Brain pericyte (primary cell): Measurements from ENCODE around the gene UNC80.
A peak's percentile ranks its signal among the peaks of the same experiment; 100 is the strongest.

Experiments used
- DNase-seq: peaks from one replicate; pipeline ENCODE4 v3.0.0-alpha.2; 2012; ENCODE audit warnings: low read depth, low spot score

UNC80 gene

GRCh38 chr2:209908511-209908910, 136.9 kb downstream of the UNC80 start:
- DNase-seq = no peak

DNA sequence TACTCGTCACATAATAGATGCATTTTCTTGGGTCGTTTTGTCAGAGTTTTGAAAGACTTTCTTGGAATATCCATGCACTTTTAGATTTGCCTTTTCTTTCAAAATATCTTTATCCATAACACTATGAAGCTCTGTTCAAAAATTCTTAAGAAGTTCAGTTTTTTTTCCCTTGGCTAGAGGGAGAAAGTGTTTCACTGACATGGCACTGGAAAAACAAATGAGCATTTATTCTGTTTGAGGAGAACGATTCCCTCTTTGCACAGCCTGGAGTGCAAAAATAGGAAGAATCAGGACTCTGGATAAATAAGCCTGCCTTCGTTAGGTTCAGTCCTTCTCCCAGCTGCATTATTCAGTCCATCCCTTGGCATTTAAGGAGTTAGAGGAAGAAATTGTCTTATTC, 139.9 kb downstream of the UNC80 start:
- no peak for DNase-seq

DNA sequence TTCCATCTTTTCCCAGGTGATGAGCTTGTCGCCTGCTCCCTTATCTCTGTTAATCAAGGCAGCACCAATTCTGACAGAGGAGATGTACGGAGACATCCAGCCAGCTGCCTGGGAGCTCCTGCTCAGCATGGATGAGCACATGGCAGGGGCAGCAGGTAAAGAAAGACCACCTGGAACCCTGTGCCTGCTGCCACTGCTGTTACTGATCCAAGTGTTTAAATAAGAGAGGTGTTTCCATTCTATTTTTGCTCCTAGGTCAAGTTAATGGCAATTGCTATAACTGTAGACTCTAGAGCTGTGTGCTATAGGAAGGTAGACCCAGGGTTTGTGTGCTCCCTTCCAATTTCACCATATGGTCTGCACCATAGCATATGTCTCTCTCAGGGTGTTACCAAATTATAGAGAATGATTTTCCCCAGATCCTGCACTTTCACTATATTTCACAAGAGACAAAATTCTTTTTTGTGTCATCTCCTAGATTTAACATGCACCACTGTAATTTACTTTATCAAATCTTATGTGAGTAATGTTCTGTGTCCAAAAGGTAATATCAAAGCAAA, 142.2 kb downstream of the UNC80 start:
- no peak for DNase-seq

DNA sequence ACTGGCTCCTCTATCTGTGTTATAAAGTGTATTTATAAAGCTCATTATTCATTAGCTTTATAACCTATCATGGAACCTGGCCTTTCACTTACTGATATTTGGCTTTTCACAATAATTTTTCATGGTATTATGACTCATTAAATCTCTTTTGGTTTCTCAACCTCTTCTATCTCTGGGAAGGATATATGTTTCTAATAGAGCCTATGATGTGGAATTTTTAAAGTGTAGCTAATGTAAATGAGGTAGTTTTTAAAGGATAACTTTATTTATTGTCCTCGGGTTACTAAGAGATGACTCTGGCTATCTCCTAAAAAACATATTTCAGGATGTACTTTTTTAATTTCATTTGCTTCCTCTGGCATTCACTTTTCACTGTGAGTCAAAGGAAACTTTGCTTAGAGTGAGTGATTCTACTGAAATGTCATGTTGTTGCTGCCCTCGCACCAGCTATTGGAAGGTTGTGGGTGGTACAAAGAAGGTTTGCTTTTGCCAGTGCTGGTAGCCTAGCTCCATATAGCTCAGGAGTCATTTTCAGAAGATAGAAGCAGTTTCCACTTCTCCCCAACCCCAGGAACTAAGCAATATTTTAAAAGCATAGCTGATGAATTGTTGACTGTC, 145.6 kb downstream of the UNC80 start:
- DNase-seq = no peak

GRCh38 chr2:209918251-209918650, 146.6 kb downstream of the UNC80 start:
- no peak for DNase-seq

GRCh38 chr2:209922116-209922515, 150.5 kb downstream of the UNC80 start:
- no peak for DNase-seq

DNA sequence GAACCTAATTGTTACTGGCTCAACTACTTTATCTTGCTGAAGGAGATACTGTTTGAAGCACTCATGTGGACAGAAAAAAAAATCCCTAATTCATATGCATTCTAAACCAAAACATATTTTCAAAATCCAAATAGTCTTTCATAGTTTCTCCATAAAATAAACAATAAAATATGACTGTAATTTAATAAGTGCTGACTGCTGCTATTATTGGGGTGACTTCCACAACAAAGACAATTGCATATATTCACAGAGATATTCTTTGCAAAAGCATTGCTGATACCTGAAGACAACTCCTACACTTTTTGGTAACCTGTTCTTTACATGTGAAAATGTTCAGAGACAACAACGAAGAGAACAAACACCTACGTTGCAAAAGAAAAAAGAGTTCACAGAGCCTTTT, 157.7 kb downstream of the UNC80 start:
- DNase-seq = no peak

GRCh38 chr2:209933499-209934483, 162.2 kb downstream of the UNC80 start:
- no peak for DNase-seq

DNA sequence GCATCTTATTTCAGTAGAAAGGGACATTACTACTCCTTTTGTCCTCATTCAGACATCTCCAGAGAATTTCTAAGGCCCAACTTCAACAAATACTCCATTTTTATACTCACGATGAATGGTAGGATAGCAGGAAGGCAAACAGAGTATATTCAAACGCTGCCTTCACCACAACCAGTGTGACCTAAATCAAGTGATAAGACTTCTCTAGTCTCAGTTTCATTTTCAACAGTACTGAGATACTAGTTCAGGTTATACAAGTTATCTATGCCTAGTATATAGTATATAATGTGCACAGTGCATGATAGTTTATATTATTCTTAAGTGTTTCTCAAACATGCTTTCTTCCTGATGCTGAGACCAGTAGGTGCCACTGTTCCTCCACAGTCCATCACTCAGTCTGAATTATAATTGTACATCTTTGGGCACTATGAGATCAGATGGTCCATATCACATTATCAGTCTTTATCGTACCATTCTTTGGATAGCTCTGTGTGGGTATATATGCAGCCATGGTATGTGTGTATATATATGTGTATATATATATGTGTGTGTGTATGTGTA, 164.6 kb downstream of the UNC80 start:
- DNase-seq = no peak

- no peak for DNase-seq
Measured at GRCh38 chr2:209937893-209938292, 166.3 kb downstream of the UNC80 start.

- DNase-seq = no peak
Measured at GRCh38 chr2:209938906-209939305, 167.3 kb downstream of the UNC80 start.

DNA sequence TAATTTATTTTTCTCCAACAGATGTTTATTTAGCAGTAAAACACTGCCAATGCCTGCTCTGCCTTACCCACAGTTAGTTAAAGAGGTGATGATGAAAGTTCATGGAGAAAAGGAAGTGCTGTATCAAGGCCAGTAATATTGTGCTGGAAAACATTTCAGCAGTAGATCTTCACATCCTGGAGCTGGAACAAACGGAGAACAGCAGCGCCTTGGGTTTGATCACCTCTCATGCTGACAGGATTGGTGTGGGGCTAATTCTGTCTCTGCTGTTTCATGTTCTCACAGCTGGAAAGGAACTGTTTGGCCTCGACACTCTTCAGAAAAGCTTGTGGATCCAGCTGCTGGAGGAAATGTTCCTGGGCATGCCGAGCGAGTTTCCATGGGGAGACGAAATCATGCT, 169.3 kb downstream of the UNC80 start:
- DNase-seq = no peak

GRCh38 chr2:209942426-209942825, 170.8 kb downstream of the UNC80 start:
- DNase-seq = no peak

GRCh38 chr2:209942936-209943605, 171.4 kb downstream of the UNC80 start:
- no peak for DNase-seq

DNA sequence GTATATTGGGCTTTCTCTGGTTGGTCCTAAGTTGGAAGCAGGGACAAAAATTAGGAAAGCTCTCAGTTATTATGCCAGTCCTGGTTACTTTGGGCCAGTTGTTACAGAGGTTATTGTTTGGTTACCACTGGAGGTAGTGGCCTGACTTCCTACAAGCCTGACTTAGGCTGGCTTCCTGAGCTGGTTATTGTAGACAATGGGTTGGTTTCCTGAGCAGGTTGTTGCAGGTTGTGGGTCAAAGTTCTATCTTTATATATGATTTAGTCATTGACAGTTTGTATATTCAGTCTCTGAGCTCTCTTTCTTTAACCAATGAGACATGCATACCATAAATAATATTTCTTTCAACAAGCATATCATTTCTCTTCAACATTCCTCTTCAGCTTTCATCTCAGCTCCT, 172.1 kb downstream of the UNC80 start:
- no peak for DNase-seq

- DNase-seq = no peak
Measured at GRCh38 chr2:209946539-209946938, 174.9 kb downstream of the UNC80 start.

DNA sequence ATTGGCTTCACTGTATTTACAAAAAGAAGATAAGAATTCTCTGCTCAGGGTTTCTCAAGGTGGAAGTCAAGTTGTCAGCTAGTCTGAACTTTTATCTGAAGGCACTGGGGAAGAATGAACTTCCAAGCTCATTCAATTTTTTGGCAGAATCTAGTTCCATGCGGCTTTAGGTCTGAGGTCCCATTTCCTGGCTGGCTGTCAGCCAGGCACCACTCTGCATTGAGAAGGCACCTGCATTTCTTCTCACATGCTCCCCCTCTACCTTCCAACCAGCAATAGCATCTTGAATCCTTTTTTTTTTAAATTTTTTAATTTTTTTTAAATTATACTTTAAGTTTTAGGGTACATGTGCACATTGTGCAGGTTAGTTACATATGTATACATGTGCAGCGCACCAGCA, 184.6 kb downstream of the UNC80 start:
- DNase-seq = no peak

- DNase-seq = no peak
Measured at GRCh38 chr2:209958016-209958415, 186.4 kb downstream of the UNC80 start.

- DNase-seq = no peak
Measured at GRCh38 chr2:209960045-209960444, 188.4 kb downstream of the UNC80 start.

- DNase-seq = peak; percentile 56
Measured at GRCh38 chr2:209960676-209961630, 189.3 kb downstream of the UNC80 start.

DNA sequence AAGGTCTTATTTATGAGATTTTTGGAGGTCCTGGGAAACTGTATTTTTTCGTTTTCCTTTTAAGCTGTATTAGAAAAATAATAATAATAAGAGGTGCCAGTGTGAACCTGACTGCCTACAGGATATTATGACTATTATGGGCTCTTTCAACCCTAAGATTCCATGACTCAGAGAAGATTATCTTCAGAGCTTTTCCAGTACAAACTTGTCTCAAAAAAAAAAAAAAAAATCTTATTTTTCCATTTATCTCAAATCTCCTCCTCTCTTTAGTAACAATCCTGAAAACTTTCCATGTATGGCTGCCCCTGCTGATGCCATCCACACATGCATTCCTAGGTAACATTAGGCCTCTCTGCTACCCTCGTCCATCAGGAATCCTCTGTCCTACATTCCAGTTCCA, 194.1 kb downstream of the UNC80 start:
- DNase-seq = no peak
